ENCODE measurements around the gene STX16.

GRCh38 chr20:58714340-58714922 is 63.3 kb downstream of the STX16 start:
- no peak for TF ChIP-seq CTCF (IDR thresholded peaks at IDR 0.05)
- no peak for TF ChIP-seq POLR2A (IDR thresholded peaks at IDR 0.05)

Measured in esophagus squamous epithelium (tissue), 4 donors.